K562 (cell line): ENCODE results near the gene TSEN54. TPM values are rescaled to one million over a fixed set of nuclear protein-coding genes. Genes with fewer than 3 reads are reported as not detected.
A peak's percentile ranks its signal among the peaks of the same experiment; 100 is the strongest.

ENCODE experiments used
- BCOR ChIP-seq: fragments of 450-650 bp; IDR thresholded peaks from 2 replicates; pipeline ENCODE4 v1.6.1; 2016
- BRD9 ChIP-seq: fragments of 450-650 bp; IDR thresholded peaks from 2 replicates; pipeline ENCODE4 v1.6.1; 2018; ENCODE audit warnings: low read depth; ENCODE audit not compliant: partially characterized antibody
- CBX3 ChIP-seq, 2 experiments: IDR thresholded peaks; 1 replicate in 1 of 2; 2 replicates in 1 of 2; pipeline ENCODE4 v1.6.1; 2012; ENCODE audit warnings: inconsistent platforms in 2 of 2, low read length in 2 of 2, borderline replicate concordance in 1 of 2, control low read depth in 1 of 2
- CCNT2 ChIP-seq: IDR thresholded peaks from 2 replicates; pipeline ENCODE4 v1.6.1; 2011; ENCODE audit warnings: borderline replicate concordance, low read depth, mild to moderate bottlenecking, moderate library complexity, mixed read lengths, low read length; ENCODE audit not compliant: insufficient read length; ENCODE audit errors: extremely low read depth
- CTBP1 ChIP-seq: fragments of 450-650 bp; IDR thresholded peaks from 2 replicates; pipeline ENCODE4 v1.6.1; 2016; ENCODE audit warnings: borderline replicate concordance
- E2F8 ChIP-seq: fragments of 450-650 bp; IDR thresholded peaks from 2 replicates; pipeline ENCODE4 v1.7.1; 2018; ENCODE audit warnings: mild to moderate bottlenecking, low read depth; ENCODE audit not compliant: partially characterized antibody
- HNRNPUL1 ChIP-seq: fragments of 200-400 bp; formaldehyde crosslinking; IDR thresholded peaks from 2 replicates; pipeline ENCODE4 v1.6.1; 2017; ENCODE audit warnings: low read length
- MED1 ChIP-seq: sonication (generic); formaldehyde crosslinking; IDR thresholded peaks from 2 replicates; pipeline ENCODE4 v1.8.1; 2023; ENCODE audit warnings: missing genetic modification reagents, borderline replicate concordance
- NFXL1 ChIP-seq: fragments of 450-650 bp; formaldehyde crosslinking; IDR thresholded peaks from 2 replicates; pipeline ENCODE4 v1.4.0; 2021; ENCODE audit warnings: mild to moderate bottlenecking
- NR2C2 ChIP-seq, 2 experiments: fragments of 200-800 bp in 1 of 2; sonication (Bioruptor generic) in 1 of 2; sonication (generic) in 1 of 2; formaldehyde crosslinking in 1 of 2; IDR thresholded peaks; 2 replicates each; pipeline versions ENCODE4 v1.6.1 to v1.8.0; 2016 to 2022; ENCODE audit warnings: mild to moderate bottlenecking in 1 of 2, missing compliant biosample characterization in 1 of 2, missing genetic modification characterization in 1 of 2, missing genetic modification reagents in 1 of 2
- POLR2G ChIP-seq: fragments of 200-400 bp; formaldehyde crosslinking; IDR thresholded peaks from 2 replicates; pipeline ENCODE4 v1.6.1; 2017; ENCODE audit warnings: low read depth, mild to moderate bottlenecking, antibody characterized with exemption, low read length, moderate library complexity
- TAF9B ChIP-seq: fragments of 450-650 bp; IDR thresholded peaks from 2 replicates; pipeline ENCODE4 v1.6.1; 2018; ENCODE audit warnings: mild to moderate bottlenecking; ENCODE audit not compliant: partially characterized antibody
- YY1 ChIP-seq, 3 experiments: IDR thresholded peaks; 2 replicates each; pipeline ENCODE4 v1.6.1; 2011; ENCODE audit warnings: low read length in 2 of 3, mild to moderate bottlenecking in 2 of 3, moderate library complexity in 2 of 3, borderline replicate concordance in 1 of 3, control low read depth in 1 of 3, low read depth in 1 of 3; ENCODE audit not compliant: insufficient read depth in 3 of 3, insufficient replicate concordance in 2 of 3, control insufficient read depth in 1 of 3, insufficient read length in 1 of 3; ENCODE audit errors: extremely low read depth in 1 of 3
- ZBTB5 ChIP-seq: fragments of 450-650 bp; IDR thresholded peaks from 2 replicates; pipeline ENCODE4 v1.6.1; 2017; ENCODE audit warnings: antibody characterized with exemption
- ZFPM2 ChIP-seq: fragments of 250-450 bp; sonication (Bioruptor Pico); IDR thresholded peaks from 2 replicates; pipeline ENCODE4 v1.5.1; 2022; ENCODE audit warnings: mild to moderate bottlenecking
- ZMIZ1 ChIP-seq, 2 experiments: fragments of 150-350 bp in 1 of 2; IDR thresholded peaks; 2 replicates each; pipeline ENCODE4 v1.6.1; 2012 to 2016; ENCODE audit warnings: low read depth in 2 of 2, low read length in 2 of 2, mild to moderate bottlenecking in 1 of 2, moderate library complexity in 1 of 2
- ZNF41 ChIP-seq: fragments of 250-450 bp; sonication (Bioruptor Pico); conservative IDR thresholded peaks from 2 replicates; pipeline ENCODE4 v1.4.0; 2020; ENCODE audit warnings: mild to moderate bottlenecking
- ZNF586 ChIP-seq: fragments of 450-650 bp; formaldehyde crosslinking; conservative IDR thresholded peaks from 2 replicates; pipeline ENCODE4 v1.4.0; 2020; ENCODE audit warnings: mild to moderate bottlenecking, moderate library complexity
- ZNF655 ChIP-seq: fragments of 250-450 bp; sonication (Bioruptor Pico); IDR thresholded peaks from 2 replicates; pipeline ENCODE4 v1.5.0; 2021
- polyA plus RNA-seq, 8 experiments: library from polyadenylated mRNA; depleted of rRNA in 4 of 8; stranded (reverse) in 5 of 8; unstranded in 3 of 8; fragments of >200 nt; fragmentation: Nextera tagmentation in 2 of 8; fragmentation: Illumina TruSeq in 1 of 8; extraction: Ambion mirVana in 2 of 8; extraction: Trizol in 1 of 8; gene quantifications; 2 replicates each; pipeline versions ENCODE4 v1.2.1 to v1.2.3, GENCODE V29; 2011 to 2014; ENCODE audit warnings: inconsistent platforms in 1 of 8, missing spikeins in 1 of 8
- total RNA-seq, 7 experiments: library from RNA; depleted of rRNA in 6 of 7; stranded (reverse); fragments of >200 nt in 6 of 7; fragmentation: Illumina TruSeq in 2 of 7; extraction: Trizol in 2 of 7; gene quantifications; 2 replicates each; pipeline versions ENCODE4 v1.2.1 to v1.2.3, GENCODE V29; 2011 to 2021; ENCODE audit warnings: low replicate concordance in 1 of 7

Gene TSEN54
- total and polyA plus RNA-seq, 9 of the 15 experiments (the other 6 are each of a cell fraction or from before 2014, with no cell fraction given) = 5.9 to 64.3 (median 48.9) TPM

- TF ChIP-seq NR2C2 (CRISPR knock-in tag; IDR thresholded peaks at IDR 0.05) (no peak), NR2C2 (tag; IDR thresholded peaks at IDR 0.05) (no peak), CTBP1 (no peak), BCOR (peak; percentile 96), BRD9 (peak; percentile 37), ZMIZ1 (IDR thresholded peaks at IDR 0.05; ENCODE audit: low read depth in 2 of 2, low read length in 2 of 2) (no peak), POLR2G (no peak), ZNF655 (CRISPR knock-in tag) (no peak), CBX3 (IDR thresholded peaks at IDR 0.05; ENCODE audit: borderline replicate concordance in 1 of 2, low read length in 2 of 2) (no peak), ZNF41 (CRISPR knock-in tag) (no peak), CCNT2 (no peak), NFXL1 (CRISPR knock-in tag) (no peak), ZFPM2 (CRISPR knock-in tag) (no peak), HNRNPUL1 (no peak), ZNF586 (CRISPR knock-in tag) (no peak), TAF9B (no peak), YY1 (IDR thresholded peaks at IDR 0.05; ENCODE audit: borderline replicate concordance in 1 of 3, control insufficient read depth in 1 of 3, extremely low read depth in 1 of 3, insufficient read depth in 3 of 3, insufficient read length in 1 of 3, insufficient replicate concordance in 2 of 3, low read depth in 1 of 3, low read length in 2 of 3) (no peak), MED1 (CRISPR knock-in tag) (no peak), ZBTB5 (no peak), E2F8 (no peak)
Measured at GRCh38 chr17:75511270-75511609, 5.1 kb upstream of the TSEN54 start (continued).
